ENCODE data around the gene UPF1. TPM values are rescaled to one million over a fixed set of nuclear protein-coding genes. Genes with fewer than 3 reads are reported as not detected.

Gene UPF1
- polyA plus RNA-seq, 1 of the 3 experiments (the other 2 are of a cell fraction) = 33.3 TPM

DNA sequence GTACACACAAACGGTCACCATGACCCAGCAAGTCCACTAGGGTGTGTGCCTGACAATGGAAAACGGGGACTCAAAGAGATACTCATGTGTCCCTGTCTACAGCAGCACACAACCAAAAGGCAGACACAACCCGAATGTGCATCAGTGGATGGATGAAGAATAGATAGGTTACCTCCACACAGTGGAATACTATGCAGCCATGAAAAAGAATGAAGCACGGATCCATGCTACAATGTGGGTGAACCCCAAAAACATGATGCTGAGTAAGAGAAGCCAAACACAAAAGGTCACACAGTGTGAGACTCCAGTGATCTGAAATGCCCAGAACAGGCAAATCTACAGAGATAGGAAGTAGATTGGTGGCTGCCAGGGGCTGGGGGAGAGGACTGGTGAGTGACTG lies 55.2 kb downstream of the UPF1 start:
- 86% methylated on average over 4 of the region's 4 CpGs for WGBS (ENCODE audit: low lambda C conversion rate)
- no peaks in the 10 kb centered on the region for H3K36me3 ChIP-seq (replicated peaks in 1 of 2; ENCODE audit: control insufficient read depth in 1 of 2, insufficient read depth in 2 of 2, low read length in 1 of 2)
- H3F3A ChIP-seq (replicated peaks; ENCODE audit: insufficient read depth) = no peaks in the 10 kb centered on the region
- no peak overlapping the region for H2AFZ ChIP-seq (ENCODE audit: low read depth)
- no peak for TF ChIP-seq POLR2AphosphoS5 (IDR thresholded peaks at IDR 0.05; ENCODE audit: low read depth, low read length)
- TF ChIP-seq MEF2A (IDR thresholded peaks at IDR 0.05; ENCODE audit: borderline replicate concordance, low read depth) = no peak
- TF ChIP-seq, protein P1, sequence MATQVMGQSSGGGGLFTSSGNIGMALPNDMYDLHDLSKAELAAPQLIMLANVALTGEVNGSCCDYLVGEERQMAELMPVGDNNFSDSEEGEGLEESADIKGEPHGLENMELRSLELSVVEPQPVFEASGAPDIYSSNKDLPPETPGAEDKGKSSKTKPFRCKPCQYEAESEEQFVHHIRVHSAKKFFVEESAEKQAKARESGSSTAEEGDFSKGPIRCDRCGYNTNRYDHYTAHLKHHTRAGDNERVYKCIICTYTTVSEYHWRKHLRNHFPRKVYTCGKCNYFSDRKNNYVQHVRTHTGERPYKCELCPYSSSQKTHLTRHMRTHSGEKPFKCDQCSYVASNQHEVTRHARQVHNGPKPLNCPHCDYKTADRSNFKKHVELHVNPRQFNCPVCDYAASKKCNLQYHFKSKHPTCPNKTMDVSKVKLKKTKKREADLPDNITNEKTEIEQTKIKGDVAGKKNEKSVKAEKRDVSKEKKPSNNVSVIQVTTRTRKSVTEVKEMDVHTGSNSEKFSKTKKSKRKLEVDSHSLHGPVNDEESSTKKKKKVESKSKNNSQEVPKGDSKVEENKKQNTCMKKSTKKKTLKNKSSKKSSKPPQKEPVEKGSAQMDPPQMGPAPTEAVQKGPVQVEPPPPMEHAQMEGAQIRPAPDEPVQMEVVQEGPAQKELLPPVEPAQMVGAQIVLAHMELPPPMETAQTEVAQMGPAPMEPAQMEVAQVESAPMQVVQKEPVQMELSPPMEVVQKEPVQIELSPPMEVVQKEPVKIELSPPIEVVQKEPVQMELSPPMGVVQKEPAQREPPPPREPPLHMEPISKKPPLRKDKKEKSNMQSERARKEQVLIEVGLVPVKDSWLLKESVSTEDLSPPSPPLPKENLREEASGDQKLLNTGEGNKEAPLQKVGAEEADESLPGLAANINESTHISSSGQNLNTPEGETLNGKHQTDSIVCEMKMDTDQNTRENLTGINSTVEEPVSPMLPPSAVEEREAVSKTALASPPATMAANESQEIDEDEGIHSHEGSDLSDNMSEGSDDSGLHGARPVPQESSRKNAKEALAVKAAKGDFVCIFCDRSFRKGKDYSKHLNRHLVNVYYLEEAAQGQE (IDR thresholded peaks at IDR 0.05; ENCODE audit: low read depth, low read length) = no peak
- no peak for TF ChIP-seq MXI1 (IDR thresholded peaks at IDR 0.05; ENCODE audit: low read depth, low read length)
- TF ChIP-seq FOXJ3 (CRISPR knock-in tag; IDR thresholded peaks at IDR 0.05) = no peak
- no peak for TF ChIP-seq GABPA (IDR thresholded peaks at IDR 0.05; ENCODE audit: low read depth)
- TF ChIP-seq MAX (IDR thresholded peaks at IDR 0.05; ENCODE audit: low read depth) = no peak
- no peak for TF ChIP-seq USF2 (IDR thresholded peaks at IDR 0.05; ENCODE audit: borderline replicate concordance, low read depth, low read length)
- TF ChIP-seq RAD21 (IDR thresholded peaks at IDR 0.05; ENCODE audit: low read length) = no peak
- no peak for TF ChIP-seq JUND (IDR thresholded peaks at IDR 0.05)
- ChIA-PET POLR2A (no interaction called here), CTCF (no interaction called here)
- no peaks in the 10 kb centered on the region for H3K79me2 ChIP-seq (ENCODE audit: insufficient read depth)
- no peaks in the 10 kb centered on the region for H3K27me3 ChIP-seq (ENCODE audit: insufficient read depth)
- H3K9ac ChIP-seq = no peak overlapping the region
- DNase-seq = no peak
- no peaks in the 10 kb centered on the region for H3K4me1 ChIP-seq (ENCODE audit: control insufficient read depth in 1 of 2, insufficient read depth in 2 of 2, low read depth in 1 of 2, low read length in 1 of 2)
- no peaks in the 10 kb centered on the region for H3K9me2 ChIP-seq
- no peak overlapping the region for H3K4me3 ChIP-seq (ENCODE audit: low read depth in 2 of 2, low read length in 1 of 2)
- no peaks in the 10 kb centered on the region for H3K9me3 ChIP-seq
- no peak overlapping the region for H3K27ac ChIP-seq (ENCODE audit: low read depth in 2 of 2, low read length in 1 of 2)
- H3K4me2 ChIP-seq = no peak overlapping the region
- H4K20me1 ChIP-seq (ENCODE audit: insufficient read depth) = no peaks in the 10 kb centered on the region

- no peak for DNase-seq
- H3K27me3 ChIP-seq (ENCODE audit: insufficient read depth) = no peaks in the 10 kb centered on the region
- ChIA-PET CTCF (interaction anchor here (0.9 to 3.7 kb wide), 5 partner anchors 24 to 97 kb away, joined by 3 to 14 read pairs (median 4); no protein-coding TSS in a partner anchor), POLR2A (interaction anchor here (1.1 kb wide), 1 partner anchor 143 kb away, joined by 4 read pairs; the partner anchor contains the start of genes ARMC6 and SUGP2)
- H3K4me1 ChIP-seq (ENCODE audit: control insufficient read depth in 1 of 2, insufficient read depth in 2 of 2, low read depth in 1 of 2, low read length in 1 of 2) = peaks cover 0 to 14% of the 10 kb centered on the region in 2 experiments; a peak in 1 of 4 replicates
- H3K4me2 ChIP-seq = no peak overlapping the region
- H3K36me3 ChIP-seq (replicated peaks in 1 of 2; ENCODE audit: control insufficient read depth in 1 of 2, insufficient read depth in 2 of 2, low read length in 1 of 2) = no peaks in the 10 kb centered on the region
- no peaks in the 10 kb centered on the region for H3F3A ChIP-seq (replicated peaks; ENCODE audit: insufficient read depth)
- no peaks in the 10 kb centered on the region for H4K20me1 ChIP-seq (ENCODE audit: insufficient read depth)
- no peak overlapping the region for H3K4me3 ChIP-seq (ENCODE audit: low read depth in 2 of 2, low read length in 1 of 2)
- WGBS (ENCODE audit: low lambda C conversion rate) = 80% methylated on average over 9 of the region's 10 CpGs
- no peak overlapping the region for H3K9ac ChIP-seq
- no peak overlapping the region for H3K27ac ChIP-seq (ENCODE audit: low read depth in 2 of 2, low read length in 1 of 2)
- no peaks in the 10 kb centered on the region for H3K79me2 ChIP-seq (ENCODE audit: insufficient read depth)
- no peak overlapping the region for H2AFZ ChIP-seq (ENCODE audit: low read depth)
- H3K9me3 ChIP-seq = no peaks in the 10 kb centered on the region
- no peaks in the 10 kb centered on the region for H3K9me2 ChIP-seq
- TF ChIP-seq EP300 (IDR thresholded peaks at IDR 0.05; ENCODE audit: borderline replicate concordance in 1 of 2, low read depth in 1 of 2, low read length in 1 of 2) = no peak
- no peak for TF ChIP-seq FOSL2 (IDR thresholded peaks at IDR 0.05; ENCODE audit: borderline replicate concordance, low read depth)
- TF ChIP-seq FOXM1 (IDR thresholded peaks at IDR 0.05; ENCODE audit: low read depth) = no peak
- TF ChIP-seq USF2 (IDR thresholded peaks at IDR 0.05; ENCODE audit: borderline replicate concordance, low read depth, low read length) = no peak
- TF ChIP-seq SIN3A (IDR thresholded peaks at IDR 0.05; ENCODE audit: borderline replicate concordance, low read depth, low read length) = no peak
- TF ChIP-seq GATA2 (CRISPR knock-in tag; IDR thresholded peaks at IDR 0.05) = no peak
- TF ChIP-seq MEF2A (IDR thresholded peaks at IDR 0.05; ENCODE audit: borderline replicate concordance, low read depth) = no peak
- TF ChIP-seq, protein P2, sequence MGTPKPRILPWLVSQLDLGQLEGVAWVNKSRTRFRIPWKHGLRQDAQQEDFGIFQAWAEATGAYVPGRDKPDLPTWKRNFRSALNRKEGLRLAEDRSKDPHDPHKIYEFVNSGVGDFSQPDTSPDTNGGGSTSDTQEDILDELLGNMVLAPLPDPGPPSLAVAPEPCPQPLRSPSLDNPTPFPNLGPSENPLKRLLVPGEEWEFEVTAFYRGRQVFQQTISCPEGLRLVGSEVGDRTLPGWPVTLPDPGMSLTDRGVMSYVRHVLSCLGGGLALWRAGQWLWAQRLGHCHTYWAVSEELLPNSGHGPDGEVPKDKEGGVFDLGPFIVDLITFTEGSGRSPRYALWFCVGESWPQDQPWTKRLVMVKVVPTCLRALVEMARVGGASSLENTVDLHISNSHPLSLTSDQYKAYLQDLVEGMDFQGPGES (IDR thresholded peaks at IDR 0.05; ENCODE audit: low read depth, low read length) = no peak
- TF ChIP-seq CHD2 (IDR thresholded peaks at IDR 0.05; ENCODE audit: low read length, partially characterized antibody) = no peak
- no peak for TF ChIP-seq NRF1 (IDR thresholded peaks at IDR 0.05; ENCODE audit: low read depth, low read length)
- TF ChIP-seq FOXJ3 (CRISPR knock-in tag; IDR thresholded peaks at IDR 0.05) = no peak
- TF ChIP-seq EZH2phosphoT487 (IDR thresholded peaks at IDR 0.05; ENCODE audit: borderline replicate concordance, low read depth) = no peak
These were observed 58.4 kb downstream of the UPF1 start for GRCh38 chr19:18889949-18890745.

Measured in SK-N-SH (cell line).